IPS DF 4.7 (cell line): ENCODE measurements around the gene ST6GALNAC3.

Experiments
- DNase-seq: peaks from one replicate; pipeline ENCODE4 v3.0.0-alpha.2; 2013; ENCODE audit warnings: low spot score; ENCODE audit errors: extremely low read depth

ST6GALNAC3 gene

DNA sequence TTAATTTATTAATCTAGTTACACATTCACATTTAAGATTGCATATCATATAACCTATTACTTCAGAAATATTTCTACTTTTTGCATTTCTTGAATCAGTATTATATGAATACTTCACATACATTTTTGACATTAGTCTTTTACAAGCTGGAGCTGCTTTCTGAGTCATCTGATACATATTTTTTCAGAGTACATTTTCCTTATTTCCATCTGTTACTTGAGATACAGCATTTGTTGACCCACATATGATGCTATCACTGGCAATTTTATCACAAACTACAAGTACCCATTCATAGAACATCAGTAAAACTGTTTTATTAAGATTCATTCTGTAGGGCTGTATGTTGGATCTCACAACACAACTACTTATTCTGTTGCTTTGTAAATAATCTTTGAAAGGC is 425.6 kb downstream of the ST6GALNAC3 start:
- no peak for DNase-seq

DNA sequence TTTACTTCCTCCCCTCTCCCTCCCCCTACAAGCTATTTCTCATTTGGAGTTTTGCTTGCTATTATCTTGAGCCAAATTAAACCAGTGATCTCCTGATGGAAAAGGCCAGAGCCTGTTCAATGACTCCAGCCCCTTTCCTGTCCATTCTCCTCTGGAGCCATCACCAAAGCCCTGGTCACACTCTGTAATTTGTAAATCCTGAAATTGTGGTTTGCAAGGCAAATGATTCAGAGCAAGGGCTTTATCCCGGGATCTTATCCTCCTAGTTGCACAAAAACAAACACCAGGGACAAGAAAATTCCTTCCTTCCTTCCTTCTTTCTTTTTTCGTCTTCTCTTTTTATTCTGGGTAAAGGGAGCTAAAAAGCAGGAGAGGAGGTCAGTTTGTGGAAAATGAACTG is 426.6 kb downstream of the ST6GALNAC3 start:
- no peak for DNase-seq

- peak; percentile 76 for DNase-seq
Observed at GRCh38 chr1:76501586-76502219, 427.2 kb downstream of the ST6GALNAC3 start.

DNA sequence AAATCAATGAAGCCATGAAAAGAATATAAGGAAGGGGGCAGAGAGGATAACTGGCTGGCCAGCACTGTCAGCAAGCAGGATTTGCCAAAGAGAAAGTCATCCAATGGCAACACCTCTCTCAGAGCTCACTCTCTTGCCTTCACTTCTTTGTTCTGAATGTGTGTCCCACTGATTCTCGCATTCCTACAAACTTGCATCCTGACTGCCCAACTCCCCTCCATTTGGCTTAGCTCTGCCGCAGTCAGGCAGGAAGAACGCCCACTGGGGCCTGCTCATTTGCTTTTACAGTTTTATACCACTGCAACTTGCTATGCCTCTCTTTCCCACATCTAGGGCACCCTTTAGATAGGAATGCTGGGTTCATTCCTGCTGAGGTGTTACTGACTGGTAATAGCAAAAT is 428.6 kb downstream of the ST6GALNAC3 start:
- DNase-seq, result peak; percentile 60

DNA sequence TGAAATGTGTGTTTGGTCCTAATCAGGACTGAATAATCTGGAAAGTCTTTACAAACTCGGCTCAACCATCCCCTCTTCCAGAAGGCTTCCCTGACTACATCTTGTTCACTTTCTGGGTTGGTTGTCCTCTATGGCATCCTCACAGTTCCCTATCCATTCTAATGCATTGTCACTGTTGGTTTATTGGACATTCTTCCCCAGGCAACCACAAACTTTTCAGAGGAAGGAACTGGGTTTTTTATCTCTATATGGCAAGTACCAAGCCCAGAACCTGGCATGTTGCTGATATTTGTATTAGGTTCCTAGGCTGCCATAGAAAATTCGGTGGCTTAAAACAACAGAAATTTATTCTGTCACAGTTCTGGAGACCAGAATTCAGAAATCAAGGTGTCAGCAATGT is 429.2 kb downstream of the ST6GALNAC3 start:
- DNase-seq, result no peak

DNA sequence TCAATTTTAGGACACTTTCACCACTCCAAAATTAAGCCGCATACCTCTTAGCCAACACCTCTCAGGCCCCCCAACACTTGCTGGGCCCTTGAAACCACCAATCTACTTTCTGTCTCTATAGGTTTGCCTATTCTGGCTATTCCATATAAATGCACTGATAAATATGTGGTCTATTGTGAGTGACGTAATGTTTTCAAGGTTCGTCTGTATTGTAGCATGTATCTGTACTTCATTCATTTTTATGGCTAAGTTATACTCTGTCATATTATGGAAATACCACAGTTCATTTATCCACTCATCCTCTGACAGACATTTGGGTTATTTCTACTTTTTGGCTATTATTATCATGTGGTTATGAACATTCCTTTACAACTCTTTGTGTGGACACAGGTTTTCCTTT is 432.8 kb downstream of the ST6GALNAC3 start:
- no peak for DNase-seq

DNA sequence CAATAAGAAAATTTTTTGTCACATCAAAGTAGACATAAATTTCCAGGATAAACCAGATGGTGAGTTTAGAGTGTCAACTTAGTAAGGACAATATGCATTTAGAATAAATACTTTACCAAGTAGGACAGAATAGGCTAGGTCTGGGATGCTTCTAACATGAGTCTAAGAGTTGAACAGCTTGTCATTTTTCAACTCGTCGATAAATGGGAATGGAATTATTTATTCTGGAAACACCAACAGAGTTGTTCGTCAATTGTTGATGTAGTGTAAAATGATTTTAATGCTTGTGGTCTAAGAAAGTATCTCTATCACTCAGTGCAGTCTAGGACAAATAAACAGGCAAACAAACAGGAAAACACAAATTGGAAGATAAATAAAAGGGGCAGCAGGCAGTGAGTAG is 434.3 kb downstream of the ST6GALNAC3 start:
- no peak for DNase-seq

GRCh38 chr1:76510672-76511557 is 436.4 kb downstream of the ST6GALNAC3 start:
- peak; percentile 68 for DNase-seq

DNA sequence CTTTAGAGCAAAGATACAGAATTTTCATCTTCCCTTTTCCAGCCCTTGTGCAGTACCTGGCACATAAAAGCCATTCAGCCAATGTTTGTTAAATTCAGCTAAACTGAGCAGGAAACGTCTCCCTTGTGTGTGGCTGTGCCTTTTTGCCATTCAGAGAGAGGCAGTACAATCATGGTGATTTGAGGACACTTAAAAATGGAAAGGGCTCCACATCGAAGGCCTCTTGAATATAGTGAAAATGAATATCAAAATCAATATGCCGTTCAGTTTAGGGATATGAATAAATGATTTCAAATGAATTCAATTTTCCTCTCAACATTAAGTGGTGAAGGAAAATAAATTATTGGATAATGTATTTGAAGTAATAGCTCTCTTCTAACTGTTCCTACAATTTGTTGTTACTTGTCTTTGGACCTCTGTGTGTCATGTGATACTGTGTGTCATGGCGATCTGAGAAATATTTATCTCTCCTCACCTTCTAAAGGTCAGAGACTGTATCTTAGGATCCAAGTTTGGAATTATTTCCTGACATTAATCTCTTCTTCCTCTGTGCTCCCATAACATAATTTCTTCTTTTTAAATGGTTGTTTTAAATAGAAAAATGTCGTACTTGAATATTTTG is 437.1 kb downstream of the ST6GALNAC3 start:
- no peak for DNase-seq

- no peak for DNase-seq
Observed at GRCh38 chr1:76530953-76531352, 456.4 kb downstream of the ST6GALNAC3 start.

- DNase-seq, result no peak
Observed at GRCh38 chr1:76541618-76542017, 467.1 kb downstream of the ST6GALNAC3 start.

DNA sequence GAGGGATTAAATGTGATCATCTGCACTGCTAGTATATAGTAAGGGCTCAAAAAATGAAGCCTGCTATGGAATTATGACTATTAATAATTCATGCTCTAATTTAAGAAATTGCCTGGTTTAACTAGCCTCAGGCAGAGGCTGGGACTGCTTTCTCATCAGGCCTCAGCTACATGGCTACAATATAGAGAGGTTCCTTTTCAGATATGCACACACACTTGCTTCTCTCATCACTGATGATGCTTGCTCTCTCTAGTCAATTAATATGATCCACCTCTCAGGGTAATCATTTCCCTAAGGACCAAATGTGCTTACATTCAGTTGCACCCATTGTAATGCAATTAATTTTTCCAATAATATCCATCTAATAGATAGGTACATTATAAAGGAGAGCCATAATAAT is 467.8 kb downstream of the ST6GALNAC3 start:
- no peak for DNase-seq

- no peak for DNase-seq
Observed at GRCh38 chr1:76543495-76543894, 468.9 kb downstream of the ST6GALNAC3 start.

DNA sequence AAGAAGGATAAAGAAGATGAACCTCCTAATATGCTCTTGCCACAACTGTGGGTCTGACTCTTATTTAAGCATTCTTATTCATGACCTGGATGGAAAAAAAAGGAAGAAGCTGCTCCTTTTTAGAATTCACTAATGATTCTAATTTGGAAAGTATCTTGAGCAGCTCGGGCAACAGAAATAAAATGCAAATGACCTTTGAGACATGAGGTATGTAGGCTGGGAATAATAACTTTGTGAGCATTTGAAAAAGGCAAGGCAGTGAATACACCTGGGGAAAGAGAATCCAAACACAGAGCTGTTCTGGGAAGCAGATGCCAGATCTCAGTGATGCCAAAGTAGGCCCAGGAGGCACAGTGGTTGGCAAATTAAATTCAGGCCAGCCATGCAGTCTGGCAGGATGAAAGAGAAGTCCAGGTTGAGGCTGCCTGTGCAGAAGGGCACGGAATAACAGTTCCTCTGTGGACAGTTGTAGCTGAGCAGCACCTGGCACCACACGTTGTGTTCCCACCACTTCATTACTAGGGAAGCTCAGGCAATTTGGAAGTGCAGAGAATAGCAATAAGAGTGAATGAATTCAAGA is 471.9 kb downstream of the ST6GALNAC3 start:
- no peak for DNase-seq

- DNase-seq, result no peak
Observed at GRCh38 chr1:76547916-76548315, 473.4 kb downstream of the ST6GALNAC3 start.

DNA sequence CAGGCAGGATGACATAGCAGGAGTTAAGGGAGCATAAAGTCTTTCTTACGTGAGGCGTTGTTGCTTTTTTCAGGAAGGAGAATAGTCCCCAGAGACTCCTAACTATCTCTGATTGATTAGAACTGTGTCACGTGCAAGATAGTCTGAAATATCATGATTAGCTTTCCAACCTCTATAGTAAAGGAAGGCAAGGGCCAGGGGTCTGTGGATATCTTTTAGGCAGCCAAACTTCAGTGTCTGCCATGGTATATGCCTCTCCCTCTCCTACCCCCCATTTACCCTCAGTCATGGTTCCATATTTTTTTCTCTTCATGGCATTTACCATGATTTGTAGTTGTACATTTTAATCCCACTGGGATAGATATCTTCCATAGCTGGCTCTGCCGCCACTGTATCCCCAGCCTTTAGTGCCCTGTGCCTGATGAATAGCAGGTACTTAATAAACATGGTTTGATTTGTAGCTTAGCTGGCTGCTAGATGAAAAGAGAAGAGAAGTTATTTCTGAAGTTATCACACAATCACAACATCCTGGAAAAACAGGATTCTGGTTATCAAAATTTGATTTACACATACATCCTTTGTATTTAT is 474.1 kb downstream of the ST6GALNAC3 start:
- no peak for DNase-seq

DNA sequence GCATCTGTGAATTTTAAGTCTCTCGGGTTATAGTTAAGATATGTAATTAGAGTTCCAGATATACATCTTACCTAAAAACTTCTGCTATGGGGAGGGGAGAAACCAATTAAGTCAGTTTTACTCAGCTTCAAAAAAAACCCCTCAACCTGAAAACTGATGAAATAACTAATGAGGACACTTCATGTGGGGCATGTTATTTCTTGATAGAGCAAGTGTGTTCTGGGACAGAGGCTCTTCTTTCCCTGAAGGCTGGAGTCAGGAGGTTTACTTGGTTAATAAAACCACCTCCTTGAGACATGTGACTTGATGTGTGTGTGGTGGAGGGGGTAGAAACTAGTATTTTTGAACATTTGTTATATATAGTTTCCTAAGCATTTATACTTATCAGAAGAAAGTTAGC is 479.7 kb downstream of the ST6GALNAC3 start:
- DNase-seq, result no peak

DNA sequence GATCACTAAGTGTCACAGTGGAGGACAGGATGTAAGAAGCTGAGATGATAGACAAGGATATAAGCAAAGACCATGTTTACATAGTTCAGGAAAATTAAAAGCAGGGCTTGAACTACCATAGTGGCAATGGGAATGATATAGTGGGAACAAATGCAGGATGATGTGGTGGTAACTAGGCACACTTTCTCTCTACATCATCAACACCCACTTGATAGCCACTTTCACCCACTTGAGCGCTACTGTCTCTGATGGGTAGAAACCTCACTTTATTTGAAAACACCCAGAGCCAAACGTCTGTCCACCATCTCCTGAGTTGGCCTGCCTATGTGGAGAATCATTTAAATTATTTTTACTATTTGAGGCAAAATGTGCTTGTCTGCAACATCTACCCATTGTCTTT is 487.7 kb downstream of the ST6GALNAC3 start:
- no peak for DNase-seq

- DNase-seq, result no peak
Observed at GRCh38 chr1:76568573-76569238, 494.2 kb downstream of the ST6GALNAC3 start.

GRCh38 chr1:76571248-76571647 is 496.7 kb downstream of the ST6GALNAC3 start:
- DNase-seq, result no peak

GRCh38 chr1:76572229-76572628 is 497.7 kb downstream of the ST6GALNAC3 start:
- DNase-seq, result no peak
